ENCODE measurements around the gene ETFBKMT.
A peak's percentile ranks its signal among the peaks of the same experiment; 100 is the strongest.
"Not testable (repeated sequence)": the region's sequence is repeated elsewhere in the genome, so short reads cannot be mapped to it uniquely, and the experiment has no call there.

The ETFBKMT gene

GRCh38 chr12:31658471-31659086, 909 bp upstream of the ETFBKMT start:
- no peak for DNase-seq

GRCh38 chr12:31662176-31662849, 2.8 kb downstream of the ETFBKMT start:
- DNase-seq, result no peak

GRCh38 chr12:31663576-31663975, 4.1 kb downstream of the ETFBKMT start:
- no peak for DNase-seq

GRCh38 chr12:31664038-31664437, 4.5 kb downstream of the ETFBKMT start:
- DNase-seq, result no peak

- no peak for DNase-seq
Measured at GRCh38 chr12:31669020-31669419, 9.5 kb downstream of the ETFBKMT start.

- not testable (repeated sequence) for DNase-seq
Measured at GRCh38 chr12:31669582-31669981, 10.1 kb downstream of the ETFBKMT start.

GRCh38 chr12:31672521-31672920, 13.0 kb downstream of the ETFBKMT start:
- no peak for DNase-seq

- DNase-seq, result peak; percentile 88 to 89
Measured at GRCh38 chr12:31682136-31682962, 22.9 kb downstream of the ETFBKMT start.

- no peak for DNase-seq
Measured at GRCh38 chr12:31685801-31686200, 26.3 kb downstream of the ETFBKMT start.

GRCh38 chr12:31687101-31687527, 27.6 kb downstream of the ETFBKMT start:
- DNase-seq, result peak; percentile 98

- not testable (repeated sequence) for DNase-seq
Measured at GRCh38 chr12:31689921-31690320, 30.4 kb downstream of the ETFBKMT start.

GRCh38 chr12:31702047-31702446, 42.6 kb downstream of the ETFBKMT start:
- peak in 1 of 2 experiments; percentile 13 for DNase-seq

GRCh38 chr12:31705621-31706020, 46.1 kb downstream of the ETFBKMT start:
- DNase-seq, result no peak

- DNase-seq, result not testable (repeated sequence)
Measured at GRCh38 chr12:31708118-31708517, 48.6 kb downstream of the ETFBKMT start.

GRCh38 chr12:31710021-31710818, 50.7 kb downstream of the ETFBKMT start:
- no peak for DNase-seq

- no peak for DNase-seq
Measured at GRCh38 chr12:31712877-31713276, 53.4 kb downstream of the ETFBKMT start.

- no peak for DNase-seq
Measured at GRCh38 chr12:31714406-31715271, 55.2 kb downstream of the ETFBKMT start.

- DNase-seq, result no peak
Measured at GRCh38 chr12:31715283-31715825, 55.9 kb downstream of the ETFBKMT start.

- not testable (repeated sequence) for DNase-seq
Measured at GRCh38 chr12:31716998-31717397, 57.5 kb downstream of the ETFBKMT start.

GRCh38 chr12:31718542-31719198, 59.2 kb downstream of the ETFBKMT start:
- not testable (repeated sequence) for DNase-seq

GRCh38 chr12:31722580-31722979, 63.1 kb downstream of the ETFBKMT start:
- DNase-seq, result no peak
